Measurements from ENCODE around the gene FBLN5.

The FBLN5 gene

DNA sequence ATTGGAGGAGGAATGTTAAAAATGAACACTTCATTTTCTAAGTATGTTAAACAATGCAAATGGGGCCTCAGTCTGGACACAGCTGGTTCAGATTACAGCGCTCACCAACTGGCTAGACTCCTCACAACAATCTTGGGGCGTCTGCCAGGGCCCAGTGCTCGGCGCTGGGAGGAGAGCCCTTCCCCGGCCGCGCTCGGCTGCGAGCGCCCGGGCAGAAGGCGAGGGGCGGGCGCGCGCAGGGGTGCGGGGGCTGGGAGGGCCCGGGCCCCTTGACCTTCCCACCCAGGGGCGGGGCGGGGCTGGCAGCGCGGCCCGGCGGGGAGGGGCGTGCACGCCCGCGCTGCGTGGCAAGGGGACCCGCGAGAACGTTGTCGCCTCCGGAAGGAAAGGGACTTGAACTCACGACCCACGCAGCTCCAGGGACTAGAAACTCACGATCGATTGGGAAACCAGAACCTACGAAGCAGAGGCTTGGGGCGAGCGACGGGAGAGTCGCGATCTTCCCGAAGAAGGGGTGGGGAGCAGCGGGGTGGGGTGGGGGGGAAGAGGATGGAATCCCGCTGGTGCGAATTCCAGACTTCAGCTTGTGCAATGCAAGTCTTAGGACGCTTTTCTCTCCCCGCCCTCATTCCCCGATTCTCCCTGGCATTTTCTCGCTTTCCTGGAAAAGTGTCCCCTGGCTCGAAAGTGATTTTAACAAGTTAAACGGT is at the start of gene FBLN5:
Gene FBLN5 (minus strand): TSS at position 220 of the 710 bp plus-strand sequence. CDS start 465 bp downstream, outside the sequence.
- DNase-seq (ENCODE audit: insufficient read length, low spot score) = no peak
- TF ChIP-seq, protein P1, sequence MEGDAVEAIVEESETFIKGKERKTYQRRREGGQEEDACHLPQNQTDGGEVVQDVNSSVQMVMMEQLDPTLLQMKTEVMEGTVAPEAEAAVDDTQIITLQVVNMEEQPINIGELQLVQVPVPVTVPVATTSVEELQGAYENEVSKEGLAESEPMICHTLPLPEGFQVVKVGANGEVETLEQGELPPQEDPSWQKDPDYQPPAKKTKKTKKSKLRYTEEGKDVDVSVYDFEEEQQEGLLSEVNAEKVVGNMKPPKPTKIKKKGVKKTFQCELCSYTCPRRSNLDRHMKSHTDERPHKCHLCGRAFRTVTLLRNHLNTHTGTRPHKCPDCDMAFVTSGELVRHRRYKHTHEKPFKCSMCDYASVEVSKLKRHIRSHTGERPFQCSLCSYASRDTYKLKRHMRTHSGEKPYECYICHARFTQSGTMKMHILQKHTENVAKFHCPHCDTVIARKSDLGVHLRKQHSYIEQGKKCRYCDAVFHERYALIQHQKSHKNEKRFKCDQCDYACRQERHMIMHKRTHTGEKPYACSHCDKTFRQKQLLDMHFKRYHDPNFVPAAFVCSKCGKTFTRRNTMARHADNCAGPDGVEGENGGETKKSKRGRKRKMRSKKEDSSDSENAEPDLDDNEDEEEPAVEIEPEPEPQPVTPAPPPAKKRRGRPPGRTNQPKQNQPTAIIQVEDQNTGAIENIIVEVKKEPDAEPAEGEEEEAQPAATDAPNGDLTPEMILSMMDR (IDR thresholded peaks at IDR 0.05; ENCODE audit: insufficient read depth, missing control alignments) = no peak
- FAIRE-seq = no peak

GRCh38 chr14:91996948-91997371 is 49.5 kb upstream of the FBLN5 start:
- TF ChIP-seq, protein P1 (IDR thresholded peaks at IDR 0.05; ENCODE audit: insufficient read depth, missing control alignments) = peak; percentile 67
- DNase-seq (ENCODE audit: insufficient read length, low spot score) (no peak), FAIRE-seq (peak; percentile 81)

- no peak for FAIRE-seq
- TF ChIP-seq, protein P1 (IDR thresholded peaks at IDR 0.05; ENCODE audit: insufficient read depth, missing control alignments) = no peak
- DNase-seq (ENCODE audit: insufficient read length, low spot score) = no peak
Measured at GRCh38 chr14:91987192-91987591, 39.7 kb upstream of the FBLN5 start.

GRCh38 chr14:91985521-91986255 is 38.2 kb upstream of the FBLN5 start:
- TF ChIP-seq, protein P1 (IDR thresholded peaks at IDR 0.05; ENCODE audit: insufficient read depth, missing control alignments) = no peak
- DNase-seq (ENCODE audit: insufficient read length, low spot score) (no peak), FAIRE-seq (no peak)

GRCh38 chr14:91985008-91985407 is 37.5 kb upstream of the FBLN5 start:
- no peak for FAIRE-seq
- no peak for DNase-seq (ENCODE audit: insufficient read length, low spot score)
- TF ChIP-seq, protein P1 (IDR thresholded peaks at IDR 0.05; ENCODE audit: insufficient read depth, missing control alignments) = no peak

- DNase-seq (ENCODE audit: insufficient read length, low spot score) (no peak), FAIRE-seq (no peak)
- TF ChIP-seq, protein P1 (IDR thresholded peaks at IDR 0.05; ENCODE audit: insufficient read depth, missing control alignments) = no peak
Measured at GRCh38 chr14:91983588-91983987, 36.1 kb upstream of the FBLN5 start.

- FAIRE-seq = no peak
- DNase-seq (ENCODE audit: insufficient read length, low spot score) = no peak
Measured at GRCh38 chr14:91980157-91980556, 32.7 kb upstream of the FBLN5 start.

More at GRCh38 chr14:91980157-91980556, 32.7 kb upstream of the FBLN5 start:
- TF ChIP-seq, protein P1 (IDR thresholded peaks at IDR 0.05; ENCODE audit: insufficient read depth, missing control alignments) = no peak

All from D721Med (cell line).